Thymus (tissue), 11 donors: ENCODE data around the gene EIF3J. TPM values are rescaled to one million over a fixed set of nuclear protein-coding genes. Genes with fewer than 3 reads are reported as not detected.

Experiments used
- DNase-seq, 9 donors: peaks; one replicate each; pipeline ENCODE4 v3.0.0-alpha.2; 2013; ENCODE audit warnings: low spot score in 9 of 9, low read depth in 6 of 9, missing footprints in 1 of 9
- H3K27ac ChIP-seq, 2 donors: one replicate each; pipeline ENCODE4 v1.5.1; 2013; ENCODE audit warnings: control low read depth in 1 of 2, low read depth in 1 of 2, low read length in 1 of 2, mild to moderate bottlenecking in 1 of 2, moderate library complexity in 1 of 2
- H3K27me3 ChIP-seq, 2 donors: one replicate each; pipeline ENCODE4 v1.5.1; 2013; ENCODE audit warnings: low read length in 1 of 2; ENCODE audit not compliant: control insufficient read depth in 2 of 2, insufficient read depth in 1 of 2
- H3K36me3 ChIP-seq, 2 donors: one replicate each; pipeline ENCODE4 v1.5.1; 2013; ENCODE audit warnings: low read length in 1 of 2, mild to moderate bottlenecking in 1 of 2, moderate library complexity in 1 of 2; ENCODE audit not compliant: control insufficient read depth in 2 of 2, insufficient read depth in 2 of 2
- H3K4me1 ChIP-seq, 2 donors: one replicate each; pipeline ENCODE4 v1.5.1; 2013; ENCODE audit warnings: low read length in 2 of 2; ENCODE audit not compliant: control insufficient read depth in 2 of 2, insufficient read depth in 2 of 2
- H3K4me3 ChIP-seq, 2 donors: one replicate each; pipeline ENCODE4 v1.5.1; 2013; ENCODE audit warnings: low read length in 2 of 2, control low read depth in 1 of 2, mild to moderate bottlenecking in 1 of 2
- H3K9me3 ChIP-seq, 2 donors: one replicate each; pipeline ENCODE4 v1.5.1; 2013; ENCODE audit warnings: low read length in 1 of 2, mild to moderate bottlenecking in 1 of 2; ENCODE audit not compliant: control insufficient read depth in 2 of 2, insufficient read depth in 1 of 2
- WGBS: extraction: QIAGEN DNeasy Blood & Tissue Kit; methylation state at CpG from one replicate; pipeline ENCODE4 v1.1.7; 2013; 5-methylcytosine and 5-hydroxymethylcytosine counted together
- polyA plus RNA-seq: library from polyadenylated mRNA; stranded (reverse); fragments of 200-250 nt; gene quantifications from one replicate; pipeline ENCODE4 v1.2.3, GENCODE V29; 2013
- total RNA-seq: library from RNA; stranded (reverse); fragments of 120-200 nt; gene quantifications from one replicate; pipeline ENCODE4 v1.2.4, GENCODE V29; 2013
- donor health status: healthy.

The EIF3J gene
- total and polyA plus RNA-seq, 2 donors, result 43.1 to 52.0 TPM

GRCh38 chr15:44570361-44570760 lies 33.4 kb downstream of the EIF3J start:
- H3K27me3 ChIP-seq, result no peaks in the 10 kb centered on the region
- H3K36me3 ChIP-seq, result peaks cover 61 to 63% of the 10 kb centered on the region in 2 donors
- H3K4me3 ChIP-seq, result no peak overlapping the region
- no peak for DNase-seq
- peaks cover 5 to 8% of the 10 kb centered on the region in 2 donors for H3K9me3 ChIP-seq
- no peak overlapping the region for H3K27ac ChIP-seq
- no peaks in the 10 kb centered on the region for H3K4me1 ChIP-seq
- 99% methylated on average over 4 of the region's 4 CpGs for WGBS

GRCh38 chr15:44573386-44573785 lies 36.4 kb downstream of the EIF3J start:
- H3K27me3 ChIP-seq, result no peaks in the 10 kb centered on the region
- no peak overlapping the region for H3K4me3 ChIP-seq
- H3K9me3 ChIP-seq, result no peaks in the 10 kb centered on the region
- no peak for DNase-seq
- no peaks in the 10 kb centered on the region for H3K4me1 ChIP-seq
- no peak overlapping the region for H3K27ac ChIP-seq
- H3K36me3 ChIP-seq, result peaks cover 37 to 42% of the 10 kb centered on the region in 2 donors
- WGBS, result 97% methylated on average over 6 of the region's 6 CpGs

DNA sequence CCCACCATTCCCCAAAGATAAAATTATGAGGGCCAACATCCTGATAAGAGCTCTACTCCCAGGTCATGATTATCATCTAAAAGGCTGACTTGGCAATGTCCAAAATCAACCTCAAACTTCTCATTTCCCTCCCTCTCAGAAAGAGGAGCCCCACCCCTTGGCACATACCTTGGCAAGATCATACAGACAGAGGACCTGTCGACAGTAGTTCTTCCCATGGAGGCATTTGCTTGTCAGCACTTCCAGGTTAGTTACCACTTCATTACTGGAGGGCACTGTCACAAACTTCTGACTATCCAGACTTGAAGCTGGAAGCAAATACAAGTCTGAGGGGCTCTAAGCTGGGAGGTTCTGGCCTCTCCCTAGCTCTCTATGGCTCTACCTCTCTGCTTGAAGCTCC lies 37.8 kb downstream of the EIF3J start:
- Histone ChIP-seq H3K36me3 (peaks cover 29 to 33% of the 10 kb centered on the region in 2 donors), H3K9me3 (no peaks in the 10 kb centered on the region), H3K27ac (no peak overlapping the region), H3K4me1 (no peaks in the 10 kb centered on the region), H3K4me3 (no peak overlapping the region), H3K27me3 (no peaks in the 10 kb centered on the region)
- DNase-seq, result no peak
- 94% methylated on average over 1 of the region's 1 CpG for WGBS

GRCh38 chr15:44580105-44580504 lies 43.2 kb downstream of the EIF3J start:
- DNase-seq, result no peak
- H3K4me1 ChIP-seq, result no peaks in the 10 kb centered on the region
- H3K27me3 ChIP-seq, result no peaks in the 10 kb centered on the region
- 98% methylated on average over 2 of the region's 2 CpGs for WGBS
- no peak overlapping the region for H3K4me3 ChIP-seq
- H3K9me3 ChIP-seq, result no peaks in the 10 kb centered on the region
- H3K27ac ChIP-seq, result no peak overlapping the region
- H3K36me3 ChIP-seq, result peaks cover 15 to 17% of the 10 kb centered on the region in 2 donors

DNA sequence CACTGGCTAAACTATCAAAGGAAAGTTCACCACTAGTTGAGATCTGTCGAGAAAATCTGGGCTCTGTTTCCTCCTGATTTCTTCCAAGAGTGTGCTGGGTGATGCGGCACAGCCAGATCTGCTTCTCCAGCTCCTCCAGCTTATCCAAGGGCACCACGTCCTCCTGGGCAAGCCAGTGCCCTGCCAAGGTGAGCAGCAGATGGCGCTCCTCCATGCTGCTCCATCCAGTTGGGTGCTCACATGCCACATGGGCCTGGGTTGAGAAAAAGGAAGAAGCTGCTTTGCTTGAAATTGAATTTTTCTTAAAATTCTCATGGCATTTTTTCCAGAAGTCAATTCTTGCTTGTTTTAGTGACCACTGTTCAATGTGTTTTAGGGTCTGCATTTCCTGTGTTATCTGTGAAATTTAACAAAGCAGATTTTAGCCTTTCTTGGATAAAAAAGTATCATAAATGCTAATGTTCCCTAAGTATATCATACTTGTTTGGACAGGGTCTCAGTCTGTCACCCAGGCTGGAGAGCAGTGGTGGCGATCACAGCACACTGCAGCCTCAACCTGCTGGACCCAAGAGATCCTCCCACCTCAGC lies 47.3 kb downstream of the EIF3J start:
- Histone ChIP-seq H3K27me3 (no peaks in the 10 kb centered on the region), H3K4me1 (no peaks in the 10 kb centered on the region), H3K27ac (no peak overlapping the region), H3K4me3 (no peak overlapping the region), H3K9me3 (no peaks in the 10 kb centered on the region), H3K36me3 (peaks cover 33 to 47% of the 10 kb centered on the region in 2 donors)
- peak in 6 of 9 donors; percentile 17 to 61 (median 26) for DNase-seq
- 92% methylated on average over 5 of the region's 5 CpGs for WGBS

- Histone ChIP-seq H3K4me1 (no peaks in the 10 kb centered on the region), H3K4me3 (no peak overlapping the region), H3K27ac (no peak overlapping the region), H3K9me3 (no peaks in the 10 kb centered on the region), H3K27me3 (no peaks in the 10 kb centered on the region), H3K36me3 (peaks cover 44 to 59% of the 10 kb centered on the region in 2 donors)
- DNase-seq, result no peak
- 100% methylated on average over 2 of the region's 2 CpGs for WGBS
Measured at GRCh38 chr15:44585633-44586032, 48.7 kb downstream of the EIF3J start.

DNA sequence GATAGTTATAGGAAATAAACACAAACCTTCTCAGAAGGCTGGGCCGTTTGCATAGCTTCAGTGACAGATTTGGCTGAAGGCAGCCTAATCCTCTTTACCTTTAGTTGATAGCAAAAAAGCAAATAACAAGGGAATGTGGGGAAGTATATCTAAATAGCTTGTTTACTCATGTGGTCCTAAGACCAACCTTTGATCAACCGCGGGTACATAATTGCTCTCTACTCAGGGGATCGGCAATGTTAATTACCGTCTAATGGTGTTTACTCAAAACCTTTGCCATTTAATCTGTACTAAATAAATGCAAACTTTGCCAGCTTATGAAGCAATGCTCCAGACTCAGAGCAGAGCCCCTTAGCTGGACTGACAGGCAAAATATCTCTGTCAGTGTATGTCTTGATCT lies 51.6 kb downstream of the EIF3J start:
- WGBS, result 97% methylated on average over 5 of the region's 5 CpGs
- Histone ChIP-seq H3K9me3 (no peaks in the 10 kb centered on the region), H3K4me3 (no peak overlapping the region), H3K27me3 (no peaks in the 10 kb centered on the region), H3K4me1 (peaks cover 0 to 2% of the 10 kb centered on the region in 2 donors), H3K27ac (no peak overlapping the region), H3K36me3 (peaks cover 44 to 80% of the 10 kb centered on the region in 2 donors)
- no peak for DNase-seq

DNA sequence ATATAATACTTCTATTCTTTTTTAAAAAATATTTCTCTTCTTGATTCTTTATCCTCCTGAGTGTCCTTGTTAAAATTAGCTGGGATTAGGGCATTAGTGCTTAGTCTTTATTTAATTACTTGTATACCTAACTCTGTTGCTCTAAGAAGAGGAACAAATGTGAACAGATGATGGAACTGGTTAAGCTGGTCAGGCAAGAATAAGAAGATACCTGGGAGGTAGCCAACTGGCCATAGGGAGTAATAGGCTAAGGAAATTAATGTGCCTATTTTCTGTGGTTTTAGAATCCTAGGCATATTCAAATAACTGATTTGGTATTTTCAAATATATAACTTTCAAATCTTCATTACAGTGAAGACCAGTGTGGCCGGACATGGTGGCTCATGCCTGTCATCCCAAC lies 54.4 kb downstream of the EIF3J start:
- Histone ChIP-seq H3K27me3 (no peaks in the 10 kb centered on the region), H3K4me1 (peaks cover 0 to 2% of the 10 kb centered on the region in 2 donors), H3K4me3 (no peak overlapping the region), H3K36me3 (peaks cover 42 to 80% of the 10 kb centered on the region in 2 donors), H3K27ac (no peak overlapping the region), H3K9me3 (no peaks in the 10 kb centered on the region)
- 100% methylated on average over 1 of the region's 1 CpG for WGBS
- DNase-seq, result no peak

GRCh38 chr15:44593042-44593736 lies 56.2 kb downstream of the EIF3J start:
- H3K4me3 ChIP-seq, result no peak overlapping the region
- H3K27ac ChIP-seq, result no peak overlapping the region
- H3K9me3 ChIP-seq, result no peaks in the 10 kb centered on the region
- peak in 4 of 9 donors; percentile 13 to 54 (median 31) for DNase-seq
- no peaks in the 10 kb centered on the region for H3K27me3 ChIP-seq
- peaks cover 49 to 80% of the 10 kb centered on the region in 2 donors for H3K36me3 ChIP-seq
- 96% methylated on average over 7 of the region's 7 CpGs for WGBS
- H3K4me1 ChIP-seq, result peaks cover 0 to 2% of the 10 kb centered on the region in 2 donors
